Esophagus squamous epithelium (tissue), 4 donors: Measurements from ENCODE around the gene KRT16.

ENCODE experiments used
- CTCF ChIP-seq, 6 experiments: fragments of 450-650 bp in 4 of 6; fragments of 200-600 bp in 2 of 6; sonication (generic) in 2 of 6; IDR thresholded peaks; one replicate each; pipeline ENCODE4 v1.5.1; 2016 to 2019; ENCODE audit warnings: antibody characterized with exemption in 6 of 6, mild to moderate bottlenecking in 4 of 6, moderate library complexity in 4 of 6
- POLR2A ChIP-seq, 4 donors: fragments of 450-650 bp; IDR thresholded peaks; one replicate each; pipeline ENCODE4 v1.6.1; 2017; ENCODE audit warnings: antibody characterized with exemption in 4 of 4, mild to moderate bottlenecking in 4 of 4, moderate library complexity in 3 of 4

GRCh38 chr17:41647940-41648410 lies 35.4 kb upstream of the KRT16 start:
- peak; percentile 88 to 99 (median 98) for TF ChIP-seq CTCF (IDR thresholded peaks at IDR 0.05)
- no peak for TF ChIP-seq POLR2A (IDR thresholded peaks at IDR 0.05)
